Measurements from ENCODE around the gene CREG2.

DNA sequence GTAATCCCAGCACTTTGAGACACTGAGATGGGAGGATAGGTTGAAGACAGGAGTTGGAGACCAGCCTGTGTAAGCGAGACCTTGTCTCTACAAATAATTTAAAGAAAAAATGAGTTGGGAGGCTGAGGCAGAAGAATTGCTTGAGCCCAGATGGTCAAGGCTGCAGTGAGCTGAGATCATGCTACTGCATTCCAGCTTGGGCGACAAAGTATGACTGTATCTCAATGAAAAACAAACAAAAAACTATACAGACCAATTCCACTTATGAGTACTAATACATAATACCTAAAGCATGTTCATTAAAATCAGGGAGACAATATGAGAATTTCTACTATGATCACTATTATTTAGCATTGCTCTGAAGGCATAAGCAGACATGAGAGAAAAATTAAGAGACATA, 91.4 kb downstream of the CREG2 start:
- TF ChIP-seq, protein P1, sequence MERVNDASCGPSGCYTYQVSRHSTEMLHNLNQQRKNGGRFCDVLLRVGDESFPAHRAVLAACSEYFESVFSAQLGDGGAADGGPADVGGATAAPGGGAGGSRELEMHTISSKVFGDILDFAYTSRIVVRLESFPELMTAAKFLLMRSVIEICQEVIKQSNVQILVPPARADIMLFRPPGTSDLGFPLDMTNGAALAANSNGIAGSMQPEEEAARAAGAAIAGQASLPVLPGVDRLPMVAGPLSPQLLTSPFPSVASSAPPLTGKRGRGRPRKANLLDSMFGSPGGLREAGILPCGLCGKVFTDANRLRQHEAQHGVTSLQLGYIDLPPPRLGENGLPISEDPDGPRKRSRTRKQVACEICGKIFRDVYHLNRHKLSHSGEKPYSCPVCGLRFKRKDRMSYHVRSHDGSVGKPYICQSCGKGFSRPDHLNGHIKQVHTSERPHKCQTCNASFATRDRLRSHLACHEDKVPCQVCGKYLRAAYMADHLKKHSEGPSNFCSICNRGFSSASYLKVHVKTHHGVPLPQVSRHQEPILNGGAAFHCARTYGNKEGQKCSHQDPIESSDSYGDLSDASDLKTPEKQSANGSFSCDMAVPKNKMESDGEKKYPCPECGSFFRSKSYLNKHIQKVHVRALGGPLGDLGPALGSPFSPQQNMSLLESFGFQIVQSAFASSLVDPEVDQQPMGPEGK (CRISPR knock-in tag; IDR thresholded peaks at IDR 0.05; ENCODE audit: borderline replicate concordance): no peak
- TF ChIP-seq CSDC2 (CRISPR knock-in tag; IDR thresholded peaks at IDR 0.05) (no peak), ZFP30 (CRISPR knock-in tag; IDR thresholded peaks at IDR 0.05) (no peak), ARNTL (CRISPR knock-in tag; IDR thresholded peaks at IDR 0.05; ENCODE audit: borderline replicate concordance, low read depth) (no peak), ESRRG (CRISPR knock-in tag; IDR thresholded peaks at IDR 0.05) (no peak), TOX (CRISPR knock-in tag; IDR thresholded peaks at IDR 0.05; ENCODE audit: borderline replicate concordance) (no peak), RARB (CRISPR knock-in tag; IDR thresholded peaks at IDR 0.05) (no peak), ZNF70 (CRISPR knock-in tag; IDR thresholded peaks at IDR 0.05) (no peak), TCF4 (CRISPR knock-in tag; IDR thresholded peaks at IDR 0.05; ENCODE audit: borderline replicate concordance) (no peak), BACH2 (CRISPR knock-in tag; IDR thresholded peaks at IDR 0.05; ENCODE audit: borderline replicate concordance) (no peak), GLIS3 (CRISPR knock-in tag; IDR thresholded peaks at IDR 0.05) (no peak)

Data from SK-N-SH treated with all-trans-retinoic acid at 6 μM for 48 hours (cell line).